Adrenal gland (tissue), 5 donors: ENCODE data around the gene TCHH.

Source experiments
- POLR2A ChIP-seq, 2 donors: fragments of 450-650 bp; IDR thresholded peaks; one replicate each; pipeline ENCODE4 v1.6.1; 2017; ENCODE audit warnings: antibody characterized with exemption in 2 of 2, mild to moderate bottlenecking in 2 of 2, moderate library complexity in 1 of 2
- TF ChIP-seq, protein P1 (sequence below), 6 experiments: fragments of 450-650 bp in 4 of 6; fragments of 200-600 bp in 2 of 6; sonication (generic) in 1 of 6; IDR thresholded peaks; 1 replicate in 5 of 6; 2 replicates in 1 of 6; pipeline versions ENCODE4 v1.5.1 to v1.8.0; 2016 to 2021; ENCODE audit warnings: antibody characterized with exemption in 6 of 6, mild to moderate bottlenecking in 2 of 6, moderate library complexity in 1 of 6
- donor health status: DM: no; HTN: no; CAD: no.

DNA sequence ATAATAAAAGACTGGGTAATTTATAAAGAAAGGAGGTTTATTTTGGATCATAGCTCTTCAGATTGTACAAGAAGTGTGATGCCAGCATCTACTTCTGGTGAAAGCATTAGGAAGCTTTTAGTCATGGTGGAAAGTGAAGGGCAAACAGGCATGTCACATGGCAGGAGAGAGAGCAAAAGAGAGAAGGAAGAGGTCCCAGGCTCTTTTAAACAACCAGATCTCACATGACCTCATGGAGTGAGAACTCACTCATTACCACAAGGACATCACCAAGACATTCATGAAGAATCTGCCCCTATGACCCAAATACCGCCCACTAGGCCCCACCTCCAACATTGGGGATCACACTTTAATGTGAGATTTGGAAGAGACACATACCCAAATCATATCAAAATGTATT, 33.7 kb upstream of the TCHH start:
- TF ChIP-seq, protein P1, sequence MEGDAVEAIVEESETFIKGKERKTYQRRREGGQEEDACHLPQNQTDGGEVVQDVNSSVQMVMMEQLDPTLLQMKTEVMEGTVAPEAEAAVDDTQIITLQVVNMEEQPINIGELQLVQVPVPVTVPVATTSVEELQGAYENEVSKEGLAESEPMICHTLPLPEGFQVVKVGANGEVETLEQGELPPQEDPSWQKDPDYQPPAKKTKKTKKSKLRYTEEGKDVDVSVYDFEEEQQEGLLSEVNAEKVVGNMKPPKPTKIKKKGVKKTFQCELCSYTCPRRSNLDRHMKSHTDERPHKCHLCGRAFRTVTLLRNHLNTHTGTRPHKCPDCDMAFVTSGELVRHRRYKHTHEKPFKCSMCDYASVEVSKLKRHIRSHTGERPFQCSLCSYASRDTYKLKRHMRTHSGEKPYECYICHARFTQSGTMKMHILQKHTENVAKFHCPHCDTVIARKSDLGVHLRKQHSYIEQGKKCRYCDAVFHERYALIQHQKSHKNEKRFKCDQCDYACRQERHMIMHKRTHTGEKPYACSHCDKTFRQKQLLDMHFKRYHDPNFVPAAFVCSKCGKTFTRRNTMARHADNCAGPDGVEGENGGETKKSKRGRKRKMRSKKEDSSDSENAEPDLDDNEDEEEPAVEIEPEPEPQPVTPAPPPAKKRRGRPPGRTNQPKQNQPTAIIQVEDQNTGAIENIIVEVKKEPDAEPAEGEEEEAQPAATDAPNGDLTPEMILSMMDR (IDR thresholded peaks at IDR 0.05) = no peak
- TF ChIP-seq POLR2A (IDR thresholded peaks at IDR 0.05) = no peak
